Activated CD8-positive, alpha-beta T cell treated with anti-CD3 and anti-CD28 coated beads, Interleukin-2, amount 10 ng/mL, durations not matched to agents 7 days and 5 days (primary cell): ENCODE data around the gene PARM1. TPM values are rescaled to one million over a fixed set of nuclear protein-coding genes. Genes with fewer than 3 reads are reported as not detected.
A peak's percentile ranks its signal among the peaks of the same experiment; 100 is the strongest.

ENCODE experiments used
- ATAC-seq: fragments of 150-1000 bp; cut with Tn5 transposase; one replicate; pipeline ENCODE4 v1.10.0; 2021; ENCODE audit warnings: moderate library complexity
- CTCF ChIA-PET: fragments of 350-600 bp; sonication (Branson Sonifier 250); formaldehyde crosslinking; loops from one replicate; lab custom pipeline; 2021; ENCODE audit warnings: antibody characterized with exemption; lab: Charles Lee
- POLR2A ChIA-PET: fragments of 350-600 bp; sonication (Branson Sonifier 250); formaldehyde crosslinking; loops from one replicate; lab custom pipeline; 2021; ENCODE audit warnings: antibody characterized with exemption; lab: Charles Lee
- DNase-seq: peaks from one replicate; pipeline ENCODE4 v3.0.0-alpha.2; 2020
- H3K27ac Mint-ChIP-seq: one replicate; pipeline ENCODE4 v1.8.0; 2021; ENCODE audit warnings: mild to moderate bottlenecking, mixed read lengths
- H3K27me3 Mint-ChIP-seq: one replicate; pipeline ENCODE4 v1.8.0; 2021; ENCODE audit warnings: low read depth, mixed read lengths
- H3K36me3 Mint-ChIP-seq: one replicate; pipeline ENCODE4 v1.8.0; 2021; ENCODE audit warnings: low read depth, mixed read lengths
- H3K4me1 Mint-ChIP-seq: one replicate; pipeline ENCODE4 v1.8.0; 2021; ENCODE audit warnings: low read depth, mixed read lengths
- H3K4me3 Mint-ChIP-seq: one replicate; pipeline ENCODE4 v1.8.0; 2021; ENCODE audit warnings: mild to moderate bottlenecking, mixed read lengths
- H3K9me3 Mint-ChIP-seq: one replicate; pipeline ENCODE4 v1.8.0; 2022; ENCODE audit warnings: mixed read lengths; ENCODE audit not compliant: insufficient read depth
- total RNA-seq, 2 experiments: library from RNA; stranded (reverse); gene quantifications; one replicate each; pipeline ENCODE4 v1.2.3, GENCODE V29; 2021

The PARM1 gene
- total RNA-seq, 2 experiments from 2014 or later: not detected

GRCh38 chr4:74920704-74921103 is 12.2 kb upstream of the PARM1 start:
- Mint-ChIP-seq H3K27me3 (no peaks in the 10 kb centered on the region), H3K9me3 (no peaks in the 10 kb centered on the region), H3K27ac (no peak overlapping the region), H3K4me1 (no peaks in the 10 kb centered on the region), H3K4me3 (no peak overlapping the region), H3K36me3 (no peaks in the 10 kb centered on the region)
- ATAC-seq (no peak), DNase-seq (no peak)
- POLR2A ChIA-PET: no interaction called here
- CTCF ChIA-PET: no interaction called here

- ATAC-seq (no peak), DNase-seq (no peak)
- Mint-ChIP-seq H3K36me3 (no peaks in the 10 kb centered on the region), H3K4me3 (no peak overlapping the region), H3K27me3 (no peaks in the 10 kb centered on the region), H3K27ac (no peak overlapping the region), H3K9me3 (no peaks in the 10 kb centered on the region), H3K4me1 (no peaks in the 10 kb centered on the region)
- POLR2A ChIA-PET: no interaction called here
- CTCF ChIA-PET: no interaction called here
These were observed 11.4 kb upstream of the PARM1 start for GRCh38 chr4:74921490-74921889.

- ChIA-PET CTCF (no interaction called here), POLR2A (no interaction called here)
- H3K4me3 Mint-ChIP-seq: no peak overlapping the region
- ATAC-seq: no peak
- H3K36me3 Mint-ChIP-seq: no peaks in the 10 kb centered on the region
- H3K4me1 Mint-ChIP-seq: no peaks in the 10 kb centered on the region
- DNase-seq: no peak
- no peaks in the 10 kb centered on the region for H3K9me3 Mint-ChIP-seq
- H3K27me3 Mint-ChIP-seq: peaks cover 2% of the 10 kb centered on the region
- H3K27ac Mint-ChIP-seq: no peak overlapping the region
These were observed 6.9 kb upstream of the PARM1 start for GRCh38 chr4:74926007-74926406.

DNA sequence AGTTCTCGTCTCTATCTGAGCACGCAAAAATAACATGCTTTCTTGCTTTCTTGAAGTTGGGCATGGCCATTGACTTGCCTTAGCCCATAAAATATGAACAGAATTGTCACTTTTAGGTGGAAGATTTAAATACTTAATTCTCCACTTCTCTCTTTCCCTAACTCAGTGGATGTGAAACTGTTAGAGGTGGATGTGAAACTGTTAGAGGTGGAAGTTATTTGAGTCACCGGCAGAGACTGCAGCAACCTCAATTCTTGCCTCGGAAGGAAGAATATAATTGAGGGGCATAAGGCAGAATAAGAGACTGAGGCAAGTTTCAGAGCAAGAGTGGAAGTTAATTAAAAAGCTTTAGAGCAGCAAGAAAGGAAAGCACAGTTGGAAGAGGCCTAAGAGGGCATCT is 2.8 kb upstream of the PARM1 start:
- H3K4me1 Mint-ChIP-seq: peaks cover 11% of the 10 kb centered on the region
- no peaks in the 10 kb centered on the region for H3K9me3 Mint-ChIP-seq
- H3K27me3 Mint-ChIP-seq: peaks cover 39% of the 10 kb centered on the region
- H3K4me3 Mint-ChIP-seq: no peak overlapping the region
- no peak for DNase-seq
- CTCF ChIA-PET: no interaction called here
- H3K27ac Mint-ChIP-seq: no peak overlapping the region
- no peak for ATAC-seq
- POLR2A ChIA-PET: no interaction called here
- no peaks in the 10 kb centered on the region for H3K36me3 Mint-ChIP-seq

DNA sequence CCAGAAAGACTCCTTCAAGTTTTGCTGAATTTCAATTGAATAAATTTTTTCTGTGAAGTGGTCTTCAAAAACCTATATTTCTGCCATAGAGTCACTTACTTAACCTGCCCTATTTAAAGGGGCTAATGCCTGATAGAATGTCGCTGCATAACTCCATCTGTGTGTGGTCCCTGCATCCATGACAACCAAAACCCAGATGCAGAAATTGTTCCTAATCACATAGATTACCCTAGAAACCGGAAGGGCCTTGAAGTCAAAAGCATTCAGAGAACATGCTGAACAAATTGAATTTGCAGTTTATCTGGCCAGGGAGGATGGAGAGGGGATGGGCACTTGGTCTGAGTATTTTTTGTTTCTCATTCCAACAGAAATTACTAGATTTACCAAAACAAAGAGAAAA is 1.5 kb upstream of the PARM1 start:
- POLR2A ChIA-PET: no interaction called here
- ATAC-seq (no peak), DNase-seq (no peak)
- Mint-ChIP-seq H3K4me3 (no peak overlapping the region), H3K9me3 (no peaks in the 10 kb centered on the region), H3K27me3 (peaks cover 42% of the 10 kb centered on the region), H3K27ac (no peak overlapping the region), H3K4me1 (peaks cover 11% of the 10 kb centered on the region), H3K36me3 (no peaks in the 10 kb centered on the region)
- CTCF ChIA-PET: no interaction called here

DNA sequence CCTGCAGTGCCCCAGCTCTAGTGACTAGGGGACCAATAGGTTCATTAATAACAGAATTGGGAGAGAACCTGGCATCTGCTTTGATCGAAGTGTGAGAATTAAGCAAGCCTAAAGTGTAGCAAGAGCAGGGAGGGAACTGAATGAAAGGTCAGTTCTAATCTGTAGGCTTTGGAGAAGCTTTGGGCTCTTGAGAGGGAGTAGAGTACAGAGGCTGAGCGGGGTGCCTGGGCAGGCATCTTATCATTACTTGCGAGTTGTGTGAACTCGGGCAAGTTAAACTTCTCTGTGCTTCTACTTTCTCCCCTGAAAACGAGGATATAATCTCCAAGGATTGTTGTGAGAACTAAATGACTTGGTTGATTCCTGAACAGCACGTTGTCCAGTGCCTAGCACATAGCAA is 906 bp upstream of the PARM1 start:
- Mint-ChIP-seq H3K27ac (no peak overlapping the region), H3K4me3 (no peak overlapping the region), H3K27me3 (peaks cover 46% of the 10 kb centered on the region), H3K4me1 (peaks cover 11% of the 10 kb centered on the region), H3K9me3 (no peaks in the 10 kb centered on the region), H3K36me3 (no peaks in the 10 kb centered on the region)
- no peak for DNase-seq
- POLR2A ChIA-PET: no interaction called here
- ATAC-seq: no peak
- CTCF ChIA-PET: no interaction called here

- POLR2A ChIA-PET: no interaction called here
- Mint-ChIP-seq H3K4me1 (peaks cover 11% of the 10 kb centered on the region), H3K36me3 (no peaks in the 10 kb centered on the region), H3K4me3 (peak overlapping the region; percentile 63), H3K27ac (no peak overlapping the region), H3K27me3 (peaks cover 51% of the 10 kb centered on the region), H3K9me3 (no peaks in the 10 kb centered on the region)
- CTCF ChIA-PET: interaction anchor here (1.3 kb wide), 1 partner anchor 581 kb away, joined by 3 read pairs; the partner anchor contains the start of genes RCHY1 and THAP6
- peak; percentile 18 for ATAC-seq
- DNase-seq: no peak
These were observed 673 bp downstream of the PARM1 start for GRCh38 chr4:74933562-74934015.

- DNase-seq: no peak
- Mint-ChIP-seq H3K27ac (no peak overlapping the region), H3K9me3 (no peaks in the 10 kb centered on the region), H3K36me3 (no peaks in the 10 kb centered on the region), H3K27me3 (peaks cover 52% of the 10 kb centered on the region), H3K4me1 (peaks cover 11% of the 10 kb centered on the region), H3K4me3 (peak overlapping the region; percentile 6)
- ChIA-PET POLR2A (no interaction called here), CTCF (no interaction called here)
- no peak for ATAC-seq
These were observed 1.3 kb downstream of the PARM1 start for GRCh38 chr4:74934016-74934831.

DNA sequence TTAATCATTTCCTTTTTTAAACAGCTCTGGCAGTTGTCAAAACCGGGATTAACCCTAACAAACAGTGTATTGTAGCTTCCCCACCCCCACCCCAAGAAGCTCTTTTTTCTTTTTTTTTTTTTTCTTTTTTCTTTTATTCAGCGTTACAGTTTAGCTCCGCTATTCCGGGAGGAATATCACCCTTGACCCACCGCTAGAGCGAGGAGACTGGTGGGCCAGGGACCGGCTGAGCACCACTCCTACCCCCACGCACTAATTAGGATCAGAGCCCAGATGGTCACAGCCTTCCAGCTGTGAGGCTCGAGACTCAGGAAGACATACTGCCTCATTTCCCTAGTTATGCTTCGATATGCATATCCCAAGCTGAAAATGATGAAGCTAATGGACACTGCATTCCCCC is 2.0 kb downstream of the PARM1 start:
- CTCF ChIA-PET: no interaction called here

GRCh38 chr4:74941123-74941522 is 8.2 kb downstream of the PARM1 start:
- ATAC-seq (no peak), DNase-seq (no peak)
- H3K9me3 Mint-ChIP-seq: no peaks in the 10 kb centered on the region
- no peaks in the 10 kb centered on the region for H3K4me1 Mint-ChIP-seq
- ChIA-PET CTCF (no interaction called here), POLR2A (no interaction called here)
- H3K27ac Mint-ChIP-seq: no peak overlapping the region
- H3K36me3 Mint-ChIP-seq: no peaks in the 10 kb centered on the region
- peaks cover 10% of the 10 kb centered on the region for H3K27me3 Mint-ChIP-seq
- no peak overlapping the region for H3K4me3 Mint-ChIP-seq

More for the DNA sequence above, 2.0 kb downstream of the PARM1 start:
- H3K27ac Mint-ChIP-seq: no peak overlapping the region
- H3K36me3 Mint-ChIP-seq: no peaks in the 10 kb centered on the region
- DNase-seq (no peak), ATAC-seq (no peak)
- no peak overlapping the region for H3K4me3 Mint-ChIP-seq
- POLR2A ChIA-PET: no interaction called here
- no peaks in the 10 kb centered on the region for H3K9me3 Mint-ChIP-seq
- peaks cover 50% of the 10 kb centered on the region for H3K27me3 Mint-ChIP-seq
- peaks cover 11% of the 10 kb centered on the region for H3K4me1 Mint-ChIP-seq

DNA sequence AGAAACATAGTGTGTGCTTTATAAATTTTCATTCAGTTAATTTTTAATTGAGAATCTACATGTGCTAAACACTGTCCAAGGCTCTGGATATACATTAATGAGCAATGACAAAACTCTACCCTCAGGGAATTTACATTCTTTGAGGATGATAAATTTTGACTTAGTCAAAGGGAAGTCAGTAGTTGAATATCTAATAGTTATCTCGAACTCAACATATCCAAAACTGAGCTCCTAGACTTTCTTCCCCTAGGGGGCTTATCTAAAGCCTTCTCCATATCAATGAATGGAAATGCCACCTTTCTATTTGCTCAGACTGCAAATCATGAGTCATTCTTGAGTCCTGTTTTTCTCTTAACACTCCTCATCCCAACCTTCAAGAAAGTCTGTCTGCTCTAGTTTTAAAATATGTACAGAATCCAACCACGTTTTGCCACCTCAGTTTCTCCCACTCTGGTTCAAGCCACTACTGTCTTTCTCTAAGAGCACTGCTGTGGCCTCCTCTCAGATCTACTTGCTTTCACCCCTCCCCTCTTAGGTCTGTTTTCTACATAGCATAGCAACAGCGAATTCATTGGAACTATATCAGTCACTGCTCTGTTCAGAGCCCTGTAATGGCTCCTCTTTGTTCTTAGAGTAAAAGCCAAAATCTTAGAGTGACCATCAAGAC is 9.5 kb downstream of the PARM1 start:
- no peak for ATAC-seq
- Mint-ChIP-seq H3K36me3 (no peaks in the 10 kb centered on the region), H3K27ac (no peak overlapping the region), H3K4me1 (no peaks in the 10 kb centered on the region), H3K27me3 (peaks cover 5% of the 10 kb centered on the region), H3K4me3 (no peak overlapping the region), H3K9me3 (no peaks in the 10 kb centered on the region)
- ChIA-PET CTCF (no interaction called here), POLR2A (no interaction called here)
- no peak for DNase-seq

DNA sequence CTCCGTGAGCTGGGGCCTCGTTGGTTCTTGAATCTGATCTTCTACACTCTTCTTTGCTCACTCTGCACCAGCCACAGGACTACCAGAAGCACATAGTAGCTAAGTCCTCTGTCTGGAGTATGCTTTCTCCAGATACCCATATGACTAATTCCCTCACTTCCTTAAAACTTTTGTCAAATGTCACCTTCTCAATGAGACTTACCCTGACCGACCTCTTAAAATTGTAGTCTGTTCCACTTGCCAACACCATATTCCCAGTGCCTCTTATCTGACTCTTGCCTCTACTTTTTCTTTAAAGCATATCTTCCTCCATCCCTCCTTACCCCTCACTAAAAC is 10.0 kb downstream of the PARM1 start:
- Mint-ChIP-seq H3K9me3 (no peaks in the 10 kb centered on the region), H3K4me1 (no peaks in the 10 kb centered on the region), H3K36me3 (no peaks in the 10 kb centered on the region), H3K27me3 (peaks cover 5% of the 10 kb centered on the region), H3K4me3 (no peak overlapping the region), H3K27ac (no peak overlapping the region)
- no peak for DNase-seq
- no peak for ATAC-seq
- POLR2A ChIA-PET: no interaction called here
- CTCF ChIA-PET: no interaction called here
